ENCODE measurements around the gene GLE1. TPM values are rescaled to one million over a fixed set of nuclear protein-coding genes. Genes with fewer than 3 reads are reported as not detected.

GLE1 gene
- total and polyA plus RNA-seq, 2 donors (not counting 1 experiment from before 2014, with no cell fraction given): 14.7 to 23.6 TPM

- DNase-seq (ENCODE audit: low read depth in 2 of 2): peak in 1 of 2 donors; percentile 12
- Histone ChIP-seq H3K4me3 (replicated peaks in 1 of 4; ENCODE audit: control extremely low read depth in 1 of 4, insufficient read depth in 1 of 4, low read depth in 3 of 4, low read length in 4 of 4) (no peak overlapping the region), H3K4me2 (ENCODE audit: extremely low read depth, insufficient read depth, low read length) (no peak overlapping the region), H3K4me1 (ENCODE audit: control insufficient read depth, extremely low read depth, insufficient read depth, low read length) (no peaks in the 10 kb centered on the region), H3K79me2 (ENCODE audit: control insufficient read depth, insufficient read depth, low read length) (no peaks in the 10 kb centered on the region), H3K27me3 (ENCODE audit: control insufficient read depth, insufficient read depth, low read length) (no peaks in the 10 kb centered on the region), H3K27ac (ENCODE audit: insufficient read depth, low read length) (no peak overlapping the region), H3K36me3 (ENCODE audit: control insufficient read depth, insufficient read depth, low read length) (peaks cover 15% of the 10 kb centered on the region), H4K20me1 (ENCODE audit: control insufficient read depth, extremely low read depth, insufficient read depth, low read length) (no peaks in the 10 kb centered on the region), H2AFZ (ENCODE audit: low read length) (no peak overlapping the region), H3K9me3 (ENCODE audit: control insufficient read depth, insufficient read depth, low read depth, low read length) (no peaks in the 10 kb centered on the region), H3K9ac (ENCODE audit: insufficient read depth, low read length) (no peak overlapping the region)
- no peak for TF ChIP-seq CTCF (conservative IDR thresholded peaks at IDR 0.05 in 1 of 2, IDR thresholded peaks at IDR 0.05 in 1 of 2; ENCODE audit: low read depth in 1 of 2, low read length in 2 of 2)
- TF ChIP-seq EZH2 (IDR thresholded peaks at IDR 0.05; ENCODE audit: low read length, missing control alignments): no peak
These were observed 10.3 kb upstream of the GLE1 start for GRCh38 chr9:128494108-128494745.

GRCh38 chr9:128494746-128495129, 9.8 kb upstream of the GLE1 start:
- no peaks in the 10 kb centered on the region for H4K20me1 ChIP-seq (ENCODE audit: control insufficient read depth, extremely low read depth, insufficient read depth, low read length)
- no peaks in the 10 kb centered on the region for H3K9me3 ChIP-seq (ENCODE audit: control insufficient read depth, insufficient read depth, low read depth, low read length)
- no peak overlapping the region for H3K4me3 ChIP-seq (replicated peaks in 1 of 4; ENCODE audit: control extremely low read depth in 1 of 4, insufficient read depth in 1 of 4, low read depth in 3 of 4, low read length in 4 of 4)
- no peaks in the 10 kb centered on the region for H3K27me3 ChIP-seq (ENCODE audit: control insufficient read depth, insufficient read depth, low read length)
- no peaks in the 10 kb centered on the region for H3K79me2 ChIP-seq (ENCODE audit: control insufficient read depth, insufficient read depth, low read length)
- no peak for DNase-seq (ENCODE audit: low read depth in 2 of 2)
- H2AFZ ChIP-seq (ENCODE audit: low read length): no peak overlapping the region
- no peak overlapping the region for H3K9ac ChIP-seq (ENCODE audit: insufficient read depth, low read length)
- TF ChIP-seq EZH2 (IDR thresholded peaks at IDR 0.05; ENCODE audit: low read length, missing control alignments) (no peak), CTCF (conservative IDR thresholded peaks at IDR 0.05 in 1 of 2, IDR thresholded peaks at IDR 0.05 in 1 of 2; ENCODE audit: low read depth in 1 of 2, low read length in 2 of 2) (no peak)
- no peak overlapping the region for H3K27ac ChIP-seq (ENCODE audit: insufficient read depth, low read length)
- peaks cover 15% of the 10 kb centered on the region for H3K36me3 ChIP-seq (ENCODE audit: control insufficient read depth, insufficient read depth, low read length)
- H3K4me2 ChIP-seq (ENCODE audit: extremely low read depth, insufficient read depth, low read length): no peak overlapping the region
- no peaks in the 10 kb centered on the region for H3K4me1 ChIP-seq (ENCODE audit: control insufficient read depth, extremely low read depth, insufficient read depth, low read length)

DNA sequence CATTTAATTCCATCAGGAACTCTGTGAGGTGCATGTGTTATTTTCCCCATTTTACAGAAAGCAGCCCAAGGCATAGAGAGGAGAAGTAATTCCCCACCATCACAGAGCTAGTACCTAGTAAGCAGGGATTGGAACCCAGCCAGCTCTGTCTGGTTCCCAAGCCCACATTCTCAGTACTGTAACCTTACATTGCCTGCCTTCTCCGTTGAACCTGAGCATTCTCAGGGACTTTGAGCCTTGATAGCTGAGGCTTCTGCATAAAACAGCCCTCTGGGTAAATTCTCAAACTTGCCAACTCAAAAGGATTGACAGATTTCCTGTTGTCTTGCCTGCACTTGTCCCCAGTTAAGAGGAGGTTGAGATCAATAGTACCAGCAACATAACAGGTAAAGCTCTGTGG, 9.2 kb upstream of the GLE1 start:
- peaks cover 18% of the 10 kb centered on the region for H3K36me3 ChIP-seq (ENCODE audit: control insufficient read depth, insufficient read depth, low read length)
- no peak overlapping the region for H3K4me2 ChIP-seq (ENCODE audit: extremely low read depth, insufficient read depth, low read length)
- no peaks in the 10 kb centered on the region for H3K9me3 ChIP-seq (ENCODE audit: control insufficient read depth, insufficient read depth, low read depth, low read length)
- no peaks in the 10 kb centered on the region for H3K27me3 ChIP-seq (ENCODE audit: control insufficient read depth, insufficient read depth, low read length)
- no peaks in the 10 kb centered on the region for H3K79me2 ChIP-seq (ENCODE audit: control insufficient read depth, insufficient read depth, low read length)
- no peak overlapping the region for H3K4me3 ChIP-seq (replicated peaks in 1 of 4; ENCODE audit: control extremely low read depth in 1 of 4, insufficient read depth in 1 of 4, low read depth in 3 of 4, low read length in 4 of 4)
- no peak overlapping the region for H2AFZ ChIP-seq (ENCODE audit: low read length)
- no peak overlapping the region for H3K9ac ChIP-seq (ENCODE audit: insufficient read depth, low read length)
- no peak for TF ChIP-seq EZH2 (IDR thresholded peaks at IDR 0.05; ENCODE audit: low read length, missing control alignments)
- TF ChIP-seq CTCF (conservative IDR thresholded peaks at IDR 0.05 in 1 of 2, IDR thresholded peaks at IDR 0.05 in 1 of 2; ENCODE audit: low read depth in 1 of 2, low read length in 2 of 2): no peak
- H3K4me1 ChIP-seq (ENCODE audit: control insufficient read depth, extremely low read depth, insufficient read depth, low read length): no peaks in the 10 kb centered on the region
- no peak for DNase-seq (ENCODE audit: low read depth in 2 of 2)
- no peaks in the 10 kb centered on the region for H4K20me1 ChIP-seq (ENCODE audit: control insufficient read depth, extremely low read depth, insufficient read depth, low read length)
- no peak overlapping the region for H3K27ac ChIP-seq (ENCODE audit: insufficient read depth, low read length)
